Transverse colon (tissue), 4 donors: Measurements from ENCODE around the gene AIFM2. TPM values are rescaled to one million over a fixed set of nuclear protein-coding genes. Genes with fewer than 3 reads are reported as not detected.

Experiments used
- DNase-seq: peaks from one replicate; pipeline ENCODE4 v3.0.0-alpha.2; 2019
- H3K27ac ChIP-seq, 4 donors: fragments of 200-600 bp; sonication (generic); 2 replicates each; pipeline ENCODE4 v1.5.1; 2016 to 2018; ENCODE audit warnings: inconsistent platforms in 4 of 4
- H3K27me3 ChIP-seq: fragments of 200-600 bp; sonication (generic); 2 replicates; pipeline ENCODE4 v1.5.1; 2017; ENCODE audit warnings: inconsistent platforms
- H3K36me3 ChIP-seq, 4 donors: fragments of 200-600 bp; sonication (generic); 2 replicates each; pipeline ENCODE4 v1.5.1; 2017 to 2019; ENCODE audit warnings: inconsistent platforms in 4 of 4
- H3K4me1 ChIP-seq, 4 donors: fragments of 200-600 bp; sonication (generic); 2 replicates each; pipeline ENCODE4 v1.5.1; 2017 to 2020; ENCODE audit warnings: inconsistent platforms in 4 of 4
- H3K4me3 ChIP-seq, 4 donors: fragments of 200-600 bp; sonication (generic); 1 replicate in 1 of 4; 2 replicates in 3 of 4; pipeline versions ENCODE4 v1.5.1 to v1.6.1; 2017 to 2019; ENCODE audit warnings: inconsistent platforms in 4 of 4
- H3K9me3 ChIP-seq, 2 donors: fragments of 200-600 bp; sonication (generic); 2 replicates each; pipeline ENCODE4 v1.5.1; 2017 to 2019; ENCODE audit warnings: inconsistent platforms in 2 of 2
- CTCF ChIP-seq, 5 experiments: fragments of 200-600 bp in 3 of 5; fragments of 450-650 bp in 2 of 5; sonication (generic) in 3 of 5; IDR thresholded peaks; 1 replicate in 2 of 5; 2 replicates in 3 of 5; pipeline ENCODE4 v1.5.1; 2016 to 2017; ENCODE audit warnings: antibody characterized with exemption in 5 of 5, inconsistent platforms in 3 of 5, mild to moderate bottlenecking in 2 of 5, moderate library complexity in 1 of 5
- EP300 ChIP-seq: sonication (generic); formaldehyde crosslinking; IDR thresholded peaks from one replicate; pipeline ENCODE4 v1.6.1; 2017; ENCODE audit warnings: antibody characterized with exemption, low read depth
- POLR2A ChIP-seq: fragments of 450-650 bp; IDR thresholded peaks from one replicate; pipeline ENCODE4 v1.6.1; 2016; ENCODE audit warnings: antibody characterized with exemption, mild to moderate bottlenecking, moderate library complexity
- POLR2AphosphoS5 ChIP-seq, 3 donors: sonication (generic); formaldehyde crosslinking; IDR thresholded peaks; one replicate each; pipeline ENCODE4 v1.6.1; 2016; ENCODE audit warnings: antibody characterized with exemption in 3 of 3
- WGBS, 2 donors: methylation state at CpG; one replicate each; pipeline ENCODE4 v1.1.5; 2018; ENCODE audit warnings: low coverage in 1 of 2; 5-methylcytosine and 5-hydroxymethylcytosine counted together
- in situ Hi-C, 4 donors: fragments of 200-750 bp; cut with MboI; loops; one replicate each; pipeline versions ENCODE4 v1.15.0 to v1.15.1; 2017; ENCODE audit warnings: low sequenced_read_pairs in 3 of 4, low pct_ligation_motif_present in 1 of 4, low pct_unique_long_range_greater_than_20kb in 1 of 4
- intact Hi-C: fragments of 100-400 bp; cut with DNase I; formaldehyde crosslinking; loops from one replicate; pipeline ENCODE4 v1.15.1; 2023; ENCODE audit warnings: low total_unique reads
- total RNA-seq, 4 donors: library from RNA; depleted of rRNA; stranded (reverse); fragments of >200 nt; gene quantifications; one replicate each; pipeline ENCODE4 v1.1.0, GENCODE V29; 2016

The AIFM2 gene
- total RNA-seq, 4 donors from 2014 or later, result 3.8 to 27.0 (median 23.9) TPM

- no peaks in the 10 kb centered on the region for H3K27me3 ChIP-seq
- 0% methylated on average over 50 of the region's 98 CpGs; no CpG with 5 or more reads in 1 of the 2 donors for WGBS, 2 donors
- peak overlapping the region; percentile 93 to 99 (median 98) for H3K27ac ChIP-seq
- H3K4me3 ChIP-seq, result peak overlapping the region; percentile 74 to 86 (median 76)
- H3K4me1 ChIP-seq, result peaks cover 13 to 19% (median 17%) of the 10 kb centered on the region in 4 donors
- DNase-seq, result peak; percentile 67
- TF ChIP-seq EP300 (no peak), POLR2A (peak; percentile 15), CTCF (IDR thresholded peaks at IDR 0.05) (peak; percentile 45 to 82 (median 62)), POLR2AphosphoS5 (IDR thresholded peaks at IDR 0.05) (peak; percentile 34 to 67 (median 60))
- peaks cover 0 to 6% (median 0%) of the 10 kb centered on the region in 4 donors for H3K36me3 ChIP-seq
- no peaks in the 10 kb centered on the region for H3K9me3 ChIP-seq
- intact Hi-C loops, result loop anchor here (5.0 kb wide), 1 partner anchor 969 kb away; no protein-coding TSS in a partner anchor
- in situ Hi-C loops, result no loop called here
These were observed 13.3 kb upstream of the AIFM2 start for GRCh38 chr10:70145666-70146488.

- Histone ChIP-seq H3K27me3 (no peaks in the 10 kb centered on the region), H3K4me1 (peaks cover 13 to 19% (median 17%) of the 10 kb centered on the region in 4 donors), H3K9me3 (no peaks in the 10 kb centered on the region), H3K4me3 (peak overlapping the region; percentile 74 to 86 (median 76)), H3K27ac (peak overlapping the region; percentile 93 to 99 (median 98)), H3K36me3 (peaks cover 0 to under 1% (median 0%) of the 10 kb centered on the region in 4 donors)
- in situ Hi-C loops (no loop called here), intact Hi-C loops (loop anchor here (5.0 kb wide), 1 partner anchor 968 kb away; no protein-coding TSS in a partner anchor)
- DNase-seq, result peak; percentile 35
- 13% methylated on average over 21 of the region's 28 CpGs; no CpG with 5 or more reads in 1 of the 2 donors for WGBS, 2 donors
- TF ChIP-seq POLR2A (no peak), POLR2AphosphoS5 (IDR thresholded peaks at IDR 0.05) (no peak), CTCF (IDR thresholded peaks at IDR 0.05) (no peak), EP300 (no peak)
These were observed 12.6 kb upstream of the AIFM2 start for GRCh38 chr10:70145166-70145665.

- Histone ChIP-seq H3K9me3 (no peaks in the 10 kb centered on the region), H3K4me1 (peaks cover 13 to 19% (median 17%) of the 10 kb centered on the region in 4 donors), H3K36me3 (no peaks in the 10 kb centered on the region), H3K27ac (peak overlapping the region; percentile 93 to 99 (median 98)), H3K27me3 (no peaks in the 10 kb centered on the region), H3K4me3 (peak overlapping the region in 2 of 4 donors; percentile 74 to 78)
- intact Hi-C loops (loop anchor here (5.0 kb wide), 1 partner anchor 967 kb away; no protein-coding TSS in a partner anchor), in situ Hi-C loops (no loop called here)
- no peak for DNase-seq
- 82 to 88% methylated on average over 5 to 18 of the region's 18 CpGs for whole genome bisulfite sequencing, 2 donors
- no peak for TF ChIP-seq CTCF (IDR thresholded peaks at IDR 0.05)
- no peak for TF ChIP-seq POLR2A
- TF ChIP-seq POLR2AphosphoS5 (IDR thresholded peaks at IDR 0.05), result no peak
- TF ChIP-seq EP300, result no peak
These were observed 11.9 kb upstream of the AIFM2 start for GRCh38 chr10:70144372-70145110.

- H3K36me3 ChIP-seq, result no peaks in the 10 kb centered on the region
- intact Hi-C loops, result no loop called here
- 89 to 90% methylated on average over 4 to 10 of the region's 10 CpGs for WGBS, 2 donors
- H3K4me1 ChIP-seq, result peaks cover 13 to 37% (median 29%) of the 10 kb centered on the region in 4 donors
- in situ Hi-C loops, result no loop called here
- H3K27ac ChIP-seq, result no peak overlapping the region
- no peak overlapping the region for H3K4me3 ChIP-seq
- TF ChIP-seq POLR2A (no peak), POLR2AphosphoS5 (IDR thresholded peaks at IDR 0.05) (no peak), EP300 (no peak), CTCF (IDR thresholded peaks at IDR 0.05) (no peak)
- DNase-seq, result no peak
- no peaks in the 10 kb centered on the region for H3K9me3 ChIP-seq
- no peaks in the 10 kb centered on the region for H3K27me3 ChIP-seq
These were observed 9.9 kb upstream of the AIFM2 start for GRCh38 chr10:70142555-70142954.
